ENCODE data around the gene AK4.

AK4 gene

GRCh38 chr1:65277605-65278347 is 129.8 kb downstream of the AK4 start:
- DNase-seq (ENCODE audit: low read depth): no peak
- H3K4me3 ChIP-seq (ENCODE audit: low read depth, low read length): no peak overlapping the region
- TF ChIP-seq MAX (IDR thresholded peaks at IDR 0.05; ENCODE audit: low read depth, low read length): no peak
- no peak for TF ChIP-seq CTCF (IDR thresholded peaks at IDR 0.05; ENCODE audit: low read depth, low read length)
- no peak for TF ChIP-seq MYC (IDR thresholded peaks at IDR 0.05; ENCODE audit: low read depth, low read length)
- TF ChIP-seq POLR2A (IDR thresholded peaks at IDR 0.05; ENCODE audit: extremely low read depth, insufficient read length): no peak

- no peak for DNase-seq (ENCODE audit: low read depth)
- no peak for TF ChIP-seq POLR2A (IDR thresholded peaks at IDR 0.05; ENCODE audit: extremely low read depth, insufficient read length)
- no peak for TF ChIP-seq MAX (IDR thresholded peaks at IDR 0.05; ENCODE audit: low read depth, low read length)
- TF ChIP-seq CTCF (IDR thresholded peaks at IDR 0.05; ENCODE audit: low read depth, low read length): no peak
- TF ChIP-seq MYC (IDR thresholded peaks at IDR 0.05; ENCODE audit: low read depth, low read length): no peak
- H3K4me3 ChIP-seq (ENCODE audit: low read depth, low read length): no peak overlapping the region
These were observed 130.5 kb downstream of the AK4 start for GRCh38 chr1:65278376-65279069.

- H3K4me3 ChIP-seq (ENCODE audit: low read depth, low read length): no peak overlapping the region
- TF ChIP-seq POLR2A (IDR thresholded peaks at IDR 0.05; ENCODE audit: extremely low read depth, insufficient read length): no peak
- no peak for TF ChIP-seq CTCF (IDR thresholded peaks at IDR 0.05; ENCODE audit: low read depth, low read length)
- TF ChIP-seq MAX (IDR thresholded peaks at IDR 0.05; ENCODE audit: low read depth, low read length): no peak
- TF ChIP-seq MYC (IDR thresholded peaks at IDR 0.05; ENCODE audit: low read depth, low read length): no peak
- no peak for DNase-seq (ENCODE audit: low read depth)
These were observed 131.2 kb downstream of the AK4 start for GRCh38 chr1:65279070-65279779.

All from NB4 (cell line).